Right lobe of liver (tissue), 6 donors: ENCODE measurements around the gene USP38. TPM values are rescaled to one million over a fixed set of nuclear protein-coding genes. Genes with fewer than 3 reads are reported as not detected.

Experiments
- ATAC-seq, 4 donors: fragments of 200-7000 bp; cut with Tn5 transposase; one replicate each; pipeline ENCODE4 v1.9.1; 2020; ENCODE audit warnings: mild to moderate bottlenecking in 4 of 4, moderate library complexity in 4 of 4
- DNase-seq, 3 donors: peaks; one replicate each; pipeline ENCODE4 v3.0.0-alpha.2; 2020
- H3K27ac ChIP-seq, 3 donors: fragments of 200-600 bp; one replicate each; pipeline ENCODE4 v1.8.0; 2022
- H3K27me3 ChIP-seq, 2 donors: fragments of 200-600 bp; one replicate each; pipeline ENCODE4 v1.8.0; 2022
- H3K36me3 ChIP-seq, 4 donors: fragments of 200-600 bp; sonication (generic) in 1 of 4; one replicate each; pipeline versions ENCODE4 v1.5.1 to v1.8.0; 2017 to 2022; ENCODE audit warnings: control low read depth in 1 of 4
- H3K4me1 ChIP-seq, 4 donors: fragments of 200-600 bp; sonication (generic) in 1 of 4; one replicate each; pipeline versions ENCODE4 v1.5.1 to v1.8.0; 2017 to 2022; ENCODE audit warnings: control low read depth in 1 of 4
- H3K4me3 ChIP-seq, 3 donors: fragments of 200-600 bp; one replicate each; pipeline ENCODE4 v1.8.0; 2022
- H3K9me3 ChIP-seq, 4 donors: fragments of 200-600 bp; sonication (generic) in 1 of 4; one replicate each; pipeline versions ENCODE4 v1.5.1 to v1.8.0; 2017 to 2022; ENCODE audit warnings: control low read depth in 1 of 4
- CTCF ChIP-seq, 4 donors: fragments of 200-600 bp in 3 of 4; fragments of 450-650 bp in 1 of 4; IDR thresholded peaks; one replicate each; pipeline versions ENCODE4 v1.5.1 to v1.8.0; 2016 to 2022; ENCODE audit warnings: antibody characterized with exemption in 4 of 4, mild to moderate bottlenecking in 2 of 4
- POLR2A ChIP-seq: fragments of 450-650 bp; IDR thresholded peaks from one replicate; pipeline ENCODE4 v1.6.1; 2017; ENCODE audit warnings: antibody characterized with exemption, mild to moderate bottlenecking
- WGBS: methylation state at CpG from one replicate; pipeline ENCODE4 v1.1.6; 2018; ENCODE audit warnings: low coverage, low lambda C conversion rate; ENCODE audit not compliant: insufficient coverage; ENCODE audit errors: missing lambda C conversion rate; 5-methylcytosine and 5-hydroxymethylcytosine counted together
- intact Hi-C, 2 donors: fragments of 100-400 bp; cut with DNase I; formaldehyde crosslinking; loops; one replicate each; pipeline versions ENCODE4 v1.11.2 to v1.14.1; 2022
- total RNA-seq, 6 experiments: library from RNA; depleted of rRNA in 2 of 6; stranded (reverse); fragments of >200 nt in 2 of 6; fragmentation: NEBNext Ultra II Directional in 3 of 6; extraction: Animal tissue kit (Norgen Biotek cat#: 25700) in 3 of 6; gene quantifications; one replicate each; pipeline versions ENCODE4 v1.1.0 to v1.2.4, GENCODE V29; 2016 to 2023
- donor health status: DM: no; HTN: yes; CAD: no.
- donor health status: DM: no; HTN: no; CAD: no.
- donor health status: DM: no; HTN: no; CAD: no.
- donor health status: DM: no; HTN: yes; CAD: no.
- donor health status: DM: no; HTN: yes; CAD: no.

The USP38 gene
- total RNA-seq, 6 experiments from 2014 or later = 21.0 to 24.6 (median 21.4) TPM

- no peaks in the 10 kb centered on the region for H3K9me3 ChIP-seq
- no peak overlapping the region for H3K27ac ChIP-seq
- no peak overlapping the region for H3K4me3 ChIP-seq
- DNase-seq (no peak), ATAC-seq (peak in 1 of 4 donors; percentile 20)
- 100% methylated on average over 1 of the region's 1 CpG for WGBS
- intact Hi-C loops = no loop called here
- TF ChIP-seq POLR2A = no peak
- TF ChIP-seq CTCF (IDR thresholded peaks at IDR 0.05) = no peak
- H3K27me3 ChIP-seq = no peaks in the 10 kb centered on the region
- no peaks in the 10 kb centered on the region for H3K4me1 ChIP-seq
- no peaks in the 10 kb centered on the region for H3K36me3 ChIP-seq
Observed at GRCh38 chr4:143241892-143242291, 57.2 kb downstream of the USP38 start.

DNA sequence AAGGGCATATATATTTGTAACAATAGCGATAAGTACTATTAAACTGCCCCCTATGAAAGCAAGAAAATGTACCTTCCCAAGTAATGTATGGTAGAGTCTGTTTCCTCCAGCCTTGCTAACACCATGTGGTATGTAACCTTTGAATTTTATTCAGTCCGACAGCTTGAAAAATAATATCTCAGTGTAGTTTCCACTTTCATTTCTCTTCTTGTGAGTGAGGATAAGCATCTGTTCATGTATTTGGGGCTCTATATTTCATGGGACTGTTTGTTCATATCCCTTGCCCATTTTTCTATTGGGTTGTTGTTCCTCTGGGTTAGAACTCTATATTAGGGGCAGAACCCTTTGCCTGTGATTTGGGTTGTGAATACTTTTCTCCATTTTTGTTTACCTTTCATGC is 58.3 kb downstream of the USP38 start:
- no peaks in the 10 kb centered on the region for H3K4me1 ChIP-seq
- intact Hi-C loops = no loop called here
- ATAC-seq (no peak), DNase-seq (no peak)
- no peaks in the 10 kb centered on the region for H3K27me3 ChIP-seq
- H3K27ac ChIP-seq = no peak overlapping the region
- no peak overlapping the region for H3K4me3 ChIP-seq
- H3K36me3 ChIP-seq = no peaks in the 10 kb centered on the region
- no peak for TF ChIP-seq POLR2A
- TF ChIP-seq CTCF (IDR thresholded peaks at IDR 0.05) = no peak
- H3K9me3 ChIP-seq = no peaks in the 10 kb centered on the region
- WGBS = 74% methylated on average over 2 of the region's 2 CpGs

DNA sequence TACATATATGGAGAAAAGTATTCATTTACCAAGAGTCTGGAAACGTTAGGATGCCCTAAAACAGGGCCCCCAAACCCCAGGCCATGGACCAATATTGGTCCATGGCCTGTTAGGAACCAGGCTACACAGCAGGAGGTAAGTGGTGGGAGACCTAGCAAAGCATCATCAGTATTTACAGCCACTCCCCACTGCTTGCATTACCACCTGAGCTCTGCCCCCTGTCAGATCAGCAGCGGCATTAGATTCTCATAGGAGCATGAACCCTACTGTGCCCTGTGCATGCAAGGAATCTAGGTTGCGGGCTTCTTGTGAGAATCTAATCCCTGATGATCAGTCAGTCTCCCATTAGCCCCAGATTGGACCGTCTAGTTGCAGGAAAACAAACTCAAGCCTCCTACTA is 62.3 kb downstream of the USP38 start:
- DNase-seq (no peak), ATAC-seq (no peak)
- Histone ChIP-seq H3K27me3 (no peaks in the 10 kb centered on the region), H3K9me3 (no peaks in the 10 kb centered on the region), H3K4me1 (no peaks in the 10 kb centered on the region), H3K4me3 (no peak overlapping the region), H3K36me3 (no peaks in the 10 kb centered on the region), H3K27ac (no peak overlapping the region)
- WGBS = 31% methylated on average over 1 of the region's 4 CpGs
- intact Hi-C loops = no loop called here
- TF ChIP-seq CTCF (IDR thresholded peaks at IDR 0.05) = no peak

DNA sequence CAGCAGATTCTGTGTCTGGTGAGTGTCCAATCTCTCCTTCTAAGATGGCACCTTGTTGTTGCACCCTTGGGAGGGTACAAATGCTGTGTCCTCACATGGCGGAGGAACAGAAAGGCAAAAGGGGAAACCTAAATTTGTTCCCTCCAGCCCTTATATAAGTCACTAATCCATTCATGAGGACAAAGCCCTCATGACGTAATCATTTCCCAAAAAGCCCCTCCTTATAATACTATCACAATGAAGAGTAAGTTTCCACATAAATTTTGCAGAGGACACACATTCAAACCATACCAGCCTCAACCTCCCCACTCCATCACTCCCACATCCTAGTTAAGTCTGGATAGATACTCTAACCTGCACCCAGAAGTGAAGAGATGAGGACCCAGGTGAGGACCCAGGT is 63.1 kb downstream of the USP38 start:
- Histone ChIP-seq H3K4me1 (no peaks in the 10 kb centered on the region), H3K9me3 (no peaks in the 10 kb centered on the region), H3K27ac (no peak overlapping the region), H3K36me3 (no peaks in the 10 kb centered on the region), H3K27me3 (no peaks in the 10 kb centered on the region), H3K4me3 (no peak overlapping the region)
- ATAC-seq (no peak), DNase-seq (no peak)
- no peak for TF ChIP-seq POLR2A
- 90% methylated on average over 2 of the region's 2 CpGs for WGBS
- intact Hi-C loops = no loop called here

DNA sequence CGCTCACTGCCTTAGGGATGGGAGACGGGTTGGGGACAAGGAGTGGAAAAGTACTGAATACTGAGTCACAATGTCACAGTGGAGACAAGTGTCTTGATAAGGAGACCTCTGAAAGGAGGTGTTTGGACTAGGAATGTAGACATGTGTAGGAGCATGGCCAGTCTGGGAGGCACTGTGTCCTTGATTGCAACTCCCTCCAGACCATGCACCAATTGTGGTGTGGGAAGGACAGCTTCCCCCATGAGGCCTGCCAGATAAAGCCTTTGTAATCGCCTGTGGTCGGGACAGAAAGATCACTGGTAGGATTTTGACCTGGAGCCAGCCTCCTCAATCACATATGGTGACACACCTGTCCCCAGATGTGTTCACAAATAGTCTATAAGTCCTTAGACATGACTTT is 64.1 kb downstream of the USP38 start:
- no peak for DNase-seq
- no peaks in the 10 kb centered on the region for H3K27me3 ChIP-seq
- TF ChIP-seq CTCF (IDR thresholded peaks at IDR 0.05) (no peak), POLR2A (no peak)
- no peak overlapping the region for H3K4me3 ChIP-seq
- no peak for ATAC-seq
- 81% methylated on average over 3 of the region's 4 CpGs for WGBS
- H3K27ac ChIP-seq = no peak overlapping the region
- no peaks in the 10 kb centered on the region for H3K36me3 ChIP-seq
- H3K9me3 ChIP-seq = no peaks in the 10 kb centered on the region
- intact Hi-C loops = no loop called here
- no peaks in the 10 kb centered on the region for H3K4me1 ChIP-seq
